LNCaP clone FGC (cell line): ENCODE measurements around the gene RELB.

Source experiments
- DNase-seq: peaks from one replicate; pipeline ENCODE4 v3.0.0-alpha.2; 2011; ENCODE audit warnings: low read depth
- H3K4me3 ChIP-seq: 2 replicates; pipeline ENCODE4 v1.5.1; 2011; ENCODE audit warnings: mild to moderate bottlenecking, low read depth, low read length, control low read depth
- TF ChIP-seq, protein P1 (sequence below): IDR thresholded peaks from 2 replicates; pipeline ENCODE4 v1.5.1; 2012; ENCODE audit warnings: mild to moderate bottlenecking; ENCODE audit not compliant: control insufficient read depth, insufficient read depth; ENCODE audit errors: extremely low read depth

RELB gene

GRCh38 chr19:45069056-45069455 lies 67.8 kb downstream of the RELB start:
- DNase-seq: no peak
- TF ChIP-seq, protein P1, sequence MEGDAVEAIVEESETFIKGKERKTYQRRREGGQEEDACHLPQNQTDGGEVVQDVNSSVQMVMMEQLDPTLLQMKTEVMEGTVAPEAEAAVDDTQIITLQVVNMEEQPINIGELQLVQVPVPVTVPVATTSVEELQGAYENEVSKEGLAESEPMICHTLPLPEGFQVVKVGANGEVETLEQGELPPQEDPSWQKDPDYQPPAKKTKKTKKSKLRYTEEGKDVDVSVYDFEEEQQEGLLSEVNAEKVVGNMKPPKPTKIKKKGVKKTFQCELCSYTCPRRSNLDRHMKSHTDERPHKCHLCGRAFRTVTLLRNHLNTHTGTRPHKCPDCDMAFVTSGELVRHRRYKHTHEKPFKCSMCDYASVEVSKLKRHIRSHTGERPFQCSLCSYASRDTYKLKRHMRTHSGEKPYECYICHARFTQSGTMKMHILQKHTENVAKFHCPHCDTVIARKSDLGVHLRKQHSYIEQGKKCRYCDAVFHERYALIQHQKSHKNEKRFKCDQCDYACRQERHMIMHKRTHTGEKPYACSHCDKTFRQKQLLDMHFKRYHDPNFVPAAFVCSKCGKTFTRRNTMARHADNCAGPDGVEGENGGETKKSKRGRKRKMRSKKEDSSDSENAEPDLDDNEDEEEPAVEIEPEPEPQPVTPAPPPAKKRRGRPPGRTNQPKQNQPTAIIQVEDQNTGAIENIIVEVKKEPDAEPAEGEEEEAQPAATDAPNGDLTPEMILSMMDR: no peak
- no peak overlapping the region for H3K4me3 ChIP-seq

GRCh38 chr19:45070214-45070613 lies 69.0 kb downstream of the RELB start:
- DNase-seq: no peak
- TF ChIP-seq, protein P1: no peak
- no peak overlapping the region for H3K4me3 ChIP-seq

- no peak for DNase-seq
- H3K4me3 ChIP-seq: no peak overlapping the region
- TF ChIP-seq, protein P1: no peak
Observed at GRCh38 chr19:45070861-45071544, 69.7 kb downstream of the RELB start.

DNA sequence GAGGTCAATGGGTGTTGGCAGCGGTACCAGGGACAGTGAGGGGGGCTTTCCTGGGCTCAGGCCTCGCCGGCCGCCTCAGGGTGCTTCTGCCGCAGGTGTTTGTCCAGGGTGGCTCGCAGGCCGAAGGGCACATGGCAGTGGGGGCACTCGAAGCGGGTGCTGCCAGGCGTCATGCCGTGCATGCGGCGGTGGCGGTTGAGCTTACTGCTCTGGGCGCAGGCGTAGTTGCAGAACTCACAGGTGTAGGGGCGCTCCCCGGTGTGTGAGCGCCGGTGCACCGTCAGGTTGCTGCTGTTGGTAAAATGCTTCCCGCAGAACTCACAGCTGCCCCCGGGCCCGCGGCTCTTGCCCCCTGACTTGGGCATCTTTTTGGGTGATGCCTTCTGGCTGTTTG lies 70.3 kb downstream of the RELB start:
- DNase-seq: no peak
- TF ChIP-seq, protein P1: no peak
- no peak overlapping the region for H3K4me3 ChIP-seq

DNA sequence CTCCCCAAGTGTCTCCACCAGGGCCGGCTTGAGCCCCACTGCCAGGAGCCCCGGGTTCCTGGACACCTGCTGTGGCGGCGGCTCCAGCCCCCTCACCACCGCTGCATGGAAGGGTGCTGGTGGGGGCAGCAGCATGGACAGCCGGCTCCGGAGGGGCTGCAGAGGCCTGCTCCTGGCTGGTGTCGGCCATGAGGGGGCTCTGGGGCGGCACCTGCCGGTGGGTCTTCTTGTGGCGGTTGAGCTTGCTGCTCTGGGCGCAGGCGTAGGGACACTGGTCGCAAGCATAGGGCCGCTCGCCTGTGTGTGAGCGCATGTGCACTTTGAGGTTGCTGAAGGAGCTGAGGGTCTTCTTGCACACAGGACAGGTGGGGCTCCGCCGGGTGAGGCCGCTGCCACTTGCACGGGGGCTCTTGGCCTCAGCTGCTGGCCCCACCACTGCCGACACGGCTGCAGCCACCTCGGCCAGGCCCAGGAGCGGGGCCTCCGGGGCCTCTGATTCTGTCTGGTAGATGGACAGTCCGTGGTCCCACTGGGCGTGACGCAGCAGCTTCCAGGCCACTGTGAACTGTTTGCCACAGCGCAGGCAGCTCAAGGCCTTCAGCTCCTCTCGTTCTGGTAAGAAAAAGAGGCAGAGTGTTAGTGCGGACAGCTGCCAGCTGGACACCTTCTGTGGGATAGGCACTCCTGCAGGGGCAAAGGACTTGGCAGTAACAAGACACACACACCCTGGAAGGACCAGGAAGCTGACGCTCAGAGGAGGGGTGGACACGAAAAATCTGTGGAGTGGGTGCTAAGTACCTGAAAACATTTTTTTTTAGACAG lies 70.9 kb downstream of the RELB start:
- TF ChIP-seq, protein P1: no peak
- H3K4me3 ChIP-seq: no peak overlapping the region

GRCh38 chr19:45074744-45075300 lies 73.6 kb downstream of the RELB start:
- H3K4me3 ChIP-seq: peak overlapping the region; percentile 23
- no peak for DNase-seq
- TF ChIP-seq, protein P1: no peak

More for the DNA sequence above, 70.9 kb downstream of the RELB start:
- DNase-seq: no peak
